ENCODE data around the gene NR1I2. TPM values are rescaled to one million over a fixed set of nuclear protein-coding genes. Genes with fewer than 3 reads are reported as not detected.

Gene NR1I2
- total RNA-seq, 1 donor from 2014 or later, result 106 TPM

GRCh38 chr3:119779731-119780383 lies 2.0 kb upstream of the NR1I2 start:
- no peak for DNase-seq (ENCODE audit: low spot score)

- DNase-seq (ENCODE audit: low spot score), result no peak
Measured at GRCh38 chr3:119782460-119782859, 559 bp downstream of the NR1I2 start.

GRCh38 chr3:119783255-119783654 lies 1.4 kb downstream of the NR1I2 start:
- no peak for DNase-seq (ENCODE audit: low spot score)

GRCh38 chr3:119783883-119784282 lies 2.0 kb downstream of the NR1I2 start:
- DNase-seq (ENCODE audit: low spot score), result no peak

GRCh38 chr3:119786409-119786808 lies 4.5 kb downstream of the NR1I2 start:
- no peak for DNase-seq (ENCODE audit: low spot score)

- DNase-seq (ENCODE audit: low spot score), result no peak
Measured at GRCh38 chr3:119790369-119790768, 8.5 kb downstream of the NR1I2 start.

- no peak for DNase-seq (ENCODE audit: low spot score)
Measured at GRCh38 chr3:119792270-119792669, 10.4 kb downstream of the NR1I2 start.

GRCh38 chr3:119794401-119794800 lies 12.5 kb downstream of the NR1I2 start:
- DNase-seq (ENCODE audit: low spot score), result peak; percentile 1

- DNase-seq (ENCODE audit: low spot score), result peak; percentile 87
Measured at GRCh38 chr3:119794971-119795612, 13.2 kb downstream of the NR1I2 start.

- DNase-seq (ENCODE audit: low spot score), result peak; percentile 4
Measured at GRCh38 chr3:119795849-119796248, 13.9 kb downstream of the NR1I2 start.

- DNase-seq (ENCODE audit: low spot score), result no peak
Measured at GRCh38 chr3:119796368-119796767, 14.5 kb downstream of the NR1I2 start.

- DNase-seq (ENCODE audit: low spot score), result peak; percentile 8
Measured at GRCh38 chr3:119796785-119797184, 14.9 kb downstream of the NR1I2 start.

GRCh38 chr3:119800844-119801243 lies 18.9 kb downstream of the NR1I2 start:
- no peak for DNase-seq (ENCODE audit: low spot score)

- DNase-seq (ENCODE audit: low spot score), result no peak
Measured at GRCh38 chr3:119808244-119808643, 26.3 kb downstream of the NR1I2 start.

GRCh38 chr3:119808843-119809242 lies 26.9 kb downstream of the NR1I2 start:
- DNase-seq (ENCODE audit: low spot score), result no peak

- DNase-seq (ENCODE audit: low spot score), result no peak
Measured at GRCh38 chr3:119809249-119810017, 27.5 kb downstream of the NR1I2 start.

- peak; percentile 17 for DNase-seq (ENCODE audit: low spot score)
Measured at GRCh38 chr3:119810018-119810435, 28.1 kb downstream of the NR1I2 start.

- no peak for DNase-seq (ENCODE audit: low spot score)
Measured at GRCh38 chr3:119812491-119813058, 30.7 kb downstream of the NR1I2 start.

- DNase-seq (ENCODE audit: low spot score), result no peak
Measured at GRCh38 chr3:119815716-119816115, 33.8 kb downstream of the NR1I2 start.

GRCh38 chr3:119817071-119817470 lies 35.2 kb downstream of the NR1I2 start:
- DNase-seq (ENCODE audit: low spot score), result no peak

- DNase-seq (ENCODE audit: low spot score), result no peak
Measured at GRCh38 chr3:119817583-119818363, 35.9 kb downstream of the NR1I2 start.

GRCh38 chr3:119818937-119819336 lies 37.0 kb downstream of the NR1I2 start:
- no peak for DNase-seq (ENCODE audit: low spot score)

All from mucosa of gallbladder (tissue), 1 donor.